SK-N-MC (cell line): ENCODE data around the gene SLAMF6.

Experiments
- DNase-seq: peaks from one replicate; pipeline ENCODE4 v3.0.0-alpha.2; 2011; ENCODE audit warnings: low read depth, low spot score
- H3K27ac ChIP-seq: fragments of 200-600 bp; sonication (generic); 2 replicates; pipeline ENCODE4 v1.5.1; 2016; ENCODE audit warnings: mixed run types
- H3K36me3 ChIP-seq: fragments of 200-600 bp; sonication (generic); 2 replicates; pipeline ENCODE4 v1.6.1; 2017; ENCODE audit warnings: antibody characterized with exemption, low read length, mixed read lengths; ENCODE audit not compliant: insufficient read depth
- H3K4me3 ChIP-seq: fragments of 200-600 bp; sonication (generic); 2 replicates; pipeline ENCODE4 v1.5.1; 2016
- H3K9ac ChIP-seq: fragments of 200-600 bp; sonication (generic); 2 replicates; pipeline ENCODE4 v1.8.0; 2017; ENCODE audit warnings: mixed run types, mixed read lengths; ENCODE audit not compliant: insufficient read length
- H3K9me3 ChIP-seq: fragments of 200-600 bp; sonication (generic); 2 replicates; pipeline ENCODE4 v1.6.1; 2017; ENCODE audit warnings: low read depth, mild to moderate bottlenecking, antibody characterized with exemption, low read length, moderate library complexity, mixed read lengths
- EZH2 ChIP-seq: fragments of 200-600 bp; sonication (generic); IDR thresholded peaks from one replicate; pipeline ENCODE4 v1.6.1; 2017; ENCODE audit warnings: antibody characterized with exemption
- FOXP2 ChIP-seq: optimal IDR thresholded peaks from 2 replicates; pipeline ENCODE3; 2011; ENCODE audit warnings: mild to moderate bottlenecking, moderate library complexity; ENCODE audit not compliant: insufficient read depth; ENCODE audit errors: extremely low read length, control extremely low read depth
- POLR2AphosphoS5 ChIP-seq: IDR thresholded peaks from 2 replicates; pipeline ENCODE4 v1.6.1; 2012; ENCODE audit warnings: mild to moderate bottlenecking, low read depth, low read length, borderline replicate concordance

Gene SLAMF6

DNA sequence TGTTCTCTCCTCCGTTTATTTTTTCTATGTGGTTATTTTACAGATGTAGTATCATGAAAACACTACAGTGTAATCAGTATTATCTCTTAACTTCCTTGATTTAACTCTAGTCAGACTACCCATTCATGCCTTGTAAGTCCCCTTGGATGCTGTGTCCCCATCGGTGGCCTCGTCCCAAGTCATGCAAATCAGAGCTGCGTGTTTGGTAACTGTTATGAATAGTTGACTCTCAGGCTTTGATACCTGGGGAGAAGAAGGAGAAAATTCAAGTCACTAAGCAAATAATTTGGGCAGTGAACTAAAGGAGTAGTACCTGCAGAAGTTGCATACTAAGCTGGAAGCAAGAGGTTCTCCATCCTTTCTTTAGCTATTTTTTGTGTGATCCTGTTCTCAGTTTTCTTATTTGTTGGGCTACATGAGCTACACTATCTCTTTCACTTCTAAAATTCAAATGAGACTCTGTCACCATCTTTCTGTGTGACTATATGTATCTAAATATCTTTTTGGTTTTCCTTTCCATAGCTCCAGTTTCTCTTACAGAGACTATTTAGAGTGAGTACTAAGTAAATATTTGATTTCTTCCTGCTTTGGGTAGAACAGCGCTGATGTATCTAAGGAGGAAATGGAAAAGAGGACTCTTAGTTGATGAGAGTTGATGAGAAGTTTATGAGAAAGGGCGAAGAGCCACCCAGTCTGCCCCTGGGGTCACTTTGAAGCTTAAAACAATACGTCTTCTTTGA, 71.8 kb downstream of the SLAMF6 start:
- H3K27ac ChIP-seq = no peak overlapping the region
- no peak for DNase-seq
- H3K36me3 ChIP-seq = no peaks in the 10 kb centered on the region
- H3K4me3 ChIP-seq = no peak overlapping the region
- no peak overlapping the region for H3K9ac ChIP-seq
- TF ChIP-seq POLR2AphosphoS5 = no peak
- no peak for TF ChIP-seq FOXP2
- TF ChIP-seq EZH2 = no peak
- H3K9me3 ChIP-seq = no peaks in the 10 kb centered on the region

DNA sequence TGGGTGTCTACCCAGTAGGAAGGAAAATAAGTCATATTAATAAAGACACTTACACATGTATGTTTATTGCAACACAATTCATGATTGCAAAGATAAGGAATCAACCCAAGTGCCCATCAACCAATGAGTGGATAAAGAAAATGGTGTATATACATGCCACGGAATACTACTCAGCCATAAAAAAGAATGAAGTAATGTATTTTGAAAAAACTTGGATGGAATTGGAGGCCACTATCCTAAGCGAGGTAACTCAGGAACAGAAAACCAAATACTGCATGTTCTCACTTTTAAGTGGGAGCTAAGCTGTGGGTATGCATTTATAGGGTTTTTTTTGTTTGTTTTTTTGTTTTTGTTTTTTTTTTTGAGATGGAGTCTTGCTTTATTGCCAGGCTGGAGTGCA, 73.6 kb downstream of the SLAMF6 start:
- DNase-seq = no peak
- Histone ChIP-seq H3K4me3 (no peak overlapping the region), H3K9me3 (no peaks in the 10 kb centered on the region), H3K27ac (no peak overlapping the region), H3K9ac (no peak overlapping the region), H3K36me3 (no peaks in the 10 kb centered on the region)
- TF ChIP-seq POLR2AphosphoS5 (no peak), FOXP2 (no peak), EZH2 (no peak)

DNA sequence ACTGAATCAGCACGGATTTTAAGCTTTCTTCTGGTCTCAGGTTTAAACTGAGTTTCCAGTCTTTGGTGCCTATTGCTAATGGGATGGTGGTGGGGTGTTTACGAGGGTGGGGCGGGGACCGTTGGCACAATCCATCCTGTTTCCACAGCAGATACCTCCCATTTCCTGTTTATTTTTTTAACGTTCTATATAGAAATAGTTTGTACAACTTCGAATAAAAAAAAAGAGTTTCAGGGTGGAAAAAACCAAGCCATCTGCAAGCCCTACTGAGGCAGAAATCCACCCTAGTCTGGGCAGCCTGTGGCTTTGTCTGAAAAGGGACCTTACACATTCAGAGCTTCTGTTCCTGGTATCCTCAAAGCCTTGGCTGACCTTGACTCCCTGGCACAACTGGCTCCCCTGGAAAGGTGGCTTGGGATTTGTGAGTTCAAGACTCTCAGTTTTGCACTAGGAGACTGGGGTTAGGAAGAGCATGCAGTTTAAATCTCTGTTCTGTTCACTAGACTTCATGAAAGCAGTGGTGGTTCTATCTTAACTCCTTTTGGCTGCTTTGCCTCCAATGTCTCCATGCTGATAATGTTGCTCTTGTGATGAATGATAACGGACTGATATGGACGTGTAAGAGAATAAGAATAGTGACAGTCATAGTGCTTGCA, 76.0 kb downstream of the SLAMF6 start:
- H3K4me3 ChIP-seq = no peak overlapping the region
- TF ChIP-seq FOXP2 = no peak
- no peak for TF ChIP-seq EZH2
- TF ChIP-seq POLR2AphosphoS5 = no peak
- no peaks in the 10 kb centered on the region for H3K9me3 ChIP-seq
- no peaks in the 10 kb centered on the region for H3K36me3 ChIP-seq
- DNase-seq = no peak
- H3K9ac ChIP-seq = no peak overlapping the region
- H3K27ac ChIP-seq = no peak overlapping the region

DNA sequence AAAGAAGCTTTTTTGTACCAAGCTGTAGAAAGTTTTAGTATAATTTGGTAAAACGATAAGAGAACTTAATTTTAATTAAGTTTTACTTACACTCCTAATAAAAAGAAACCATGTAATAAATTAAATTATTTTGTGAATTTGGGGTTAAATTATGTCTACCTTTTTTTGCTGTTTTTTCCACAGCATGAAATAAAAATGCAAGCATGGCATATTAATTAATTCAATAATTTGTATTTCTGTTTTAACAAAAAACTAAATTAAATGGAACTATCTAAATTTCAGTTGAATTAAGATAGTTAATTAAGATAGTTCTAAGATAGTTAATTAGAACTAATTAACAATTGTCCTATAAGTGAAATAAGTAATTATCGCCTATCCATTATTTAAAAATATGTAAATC, 83.3 kb downstream of the SLAMF6 start:
- Histone ChIP-seq H3K9me3 (no peaks in the 10 kb centered on the region), H3K27ac (no peak overlapping the region), H3K4me3 (no peak overlapping the region), H3K9ac (no peak overlapping the region), H3K36me3 (no peaks in the 10 kb centered on the region)
- DNase-seq = no peak
- no peak for TF ChIP-seq POLR2AphosphoS5
- no peak for TF ChIP-seq FOXP2
- no peak for TF ChIP-seq EZH2

DNA sequence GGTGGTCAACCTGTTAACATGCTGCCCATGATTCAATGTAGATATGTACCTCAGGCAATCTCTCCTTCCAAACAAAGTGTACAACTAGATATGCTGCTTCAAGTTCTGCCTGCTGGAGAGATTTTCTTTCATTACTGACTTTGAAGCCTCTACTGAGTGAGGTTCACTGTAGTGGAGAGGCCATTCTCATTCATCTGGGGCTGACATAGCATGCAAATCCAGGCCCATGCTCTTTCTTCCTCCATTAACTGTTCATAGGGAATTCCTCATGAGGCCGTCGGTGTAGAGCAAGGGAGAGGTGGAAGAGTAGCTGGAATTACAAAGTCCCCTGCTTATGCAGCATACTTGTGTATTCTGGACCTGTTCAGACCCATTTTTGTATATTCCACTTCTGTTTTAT, 84.1 kb downstream of the SLAMF6 start:
- Histone ChIP-seq H3K27ac (no peak overlapping the region), H3K9me3 (no peaks in the 10 kb centered on the region), H3K36me3 (no peaks in the 10 kb centered on the region), H3K4me3 (no peak overlapping the region), H3K9ac (no peak overlapping the region)
- no peak for DNase-seq
- TF ChIP-seq EZH2 = no peak
- TF ChIP-seq POLR2AphosphoS5 = no peak
- TF ChIP-seq FOXP2 = no peak

DNA sequence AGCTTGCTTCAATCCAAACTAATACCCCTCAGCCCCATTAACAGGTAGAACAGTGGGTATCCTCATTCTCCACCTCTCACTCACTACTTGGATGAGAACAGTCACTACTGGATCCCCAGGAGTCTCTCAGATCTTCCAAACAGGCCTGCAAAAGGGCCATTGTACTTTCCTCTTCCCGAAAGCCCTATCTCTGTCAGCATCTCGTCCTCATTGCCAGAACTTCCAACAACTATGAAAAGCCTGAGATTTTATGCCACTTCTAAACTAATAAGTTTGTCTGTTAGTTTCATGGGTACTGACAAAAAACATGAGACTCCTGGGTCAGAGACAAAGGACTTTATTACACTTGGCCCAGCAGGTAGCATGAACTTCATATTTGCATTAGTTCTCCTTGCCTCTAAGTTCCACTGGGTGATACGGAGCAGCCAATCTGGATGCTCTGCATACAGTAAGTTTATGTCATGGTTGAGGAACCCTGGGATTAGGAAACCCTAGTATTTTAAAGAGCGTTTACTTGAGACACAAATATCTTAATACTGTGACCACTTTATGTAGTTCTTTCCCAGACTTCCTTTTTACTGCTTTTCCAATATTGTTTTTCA, 84.6 kb downstream of the SLAMF6 start:
- no peak for DNase-seq
- H3K9me3 ChIP-seq = no peaks in the 10 kb centered on the region
- H3K27ac ChIP-seq = no peak overlapping the region
- H3K36me3 ChIP-seq = no peaks in the 10 kb centered on the region
- no peak overlapping the region for H3K4me3 ChIP-seq
- H3K9ac ChIP-seq = no peak overlapping the region
- TF ChIP-seq EZH2 = no peak
- no peak for TF ChIP-seq POLR2AphosphoS5
- TF ChIP-seq FOXP2 = no peak

DNA sequence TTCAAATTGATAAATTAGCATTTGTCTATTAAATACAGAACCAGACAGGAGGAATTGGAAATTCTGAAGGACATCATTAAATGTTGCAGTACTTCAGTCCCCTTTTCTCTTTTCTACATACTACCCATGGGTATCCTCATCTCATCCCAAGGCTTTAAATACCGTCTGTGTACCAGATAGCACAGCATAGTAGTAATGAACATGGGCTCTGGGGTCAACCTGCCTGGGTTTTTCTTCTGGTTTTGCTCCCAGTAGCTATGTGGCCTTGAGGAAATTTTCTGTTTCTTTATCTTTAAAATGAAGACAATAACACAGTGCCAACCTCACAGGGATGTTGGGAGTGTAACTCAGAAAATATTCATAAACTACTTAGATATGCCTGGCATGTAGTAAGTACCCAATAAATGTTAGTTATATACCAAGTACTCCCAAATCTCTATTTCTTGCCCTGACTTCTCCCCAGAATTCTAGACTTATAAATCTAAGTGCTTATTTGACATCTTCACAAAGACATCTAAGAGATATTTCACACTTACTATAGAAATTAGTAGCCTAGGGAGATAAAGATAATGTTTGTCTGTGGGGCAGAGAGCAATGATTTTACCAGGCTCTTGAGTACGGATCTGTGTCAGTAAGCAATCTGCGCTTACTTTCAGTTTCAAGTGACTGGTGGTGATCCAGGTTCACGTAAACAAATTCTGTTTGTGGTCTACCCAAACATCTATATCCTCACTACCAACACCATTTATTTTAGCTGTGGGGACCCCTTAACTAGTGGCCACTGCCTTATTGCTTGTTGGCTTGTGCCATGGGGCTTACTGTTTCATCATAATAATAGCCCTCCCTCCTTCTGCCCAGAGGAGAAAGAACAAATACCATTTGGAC, 85.4 kb downstream of the SLAMF6 start:
- DNase-seq = no peak
- H3K36me3 ChIP-seq = no peaks in the 10 kb centered on the region
- H3K9ac ChIP-seq = no peak overlapping the region
- TF ChIP-seq EZH2 (no peak), POLR2AphosphoS5 (no peak), FOXP2 (no peak)
- H3K4me3 ChIP-seq = no peak overlapping the region
- H3K27ac ChIP-seq = no peak overlapping the region
- H3K9me3 ChIP-seq = no peaks in the 10 kb centered on the region

DNA sequence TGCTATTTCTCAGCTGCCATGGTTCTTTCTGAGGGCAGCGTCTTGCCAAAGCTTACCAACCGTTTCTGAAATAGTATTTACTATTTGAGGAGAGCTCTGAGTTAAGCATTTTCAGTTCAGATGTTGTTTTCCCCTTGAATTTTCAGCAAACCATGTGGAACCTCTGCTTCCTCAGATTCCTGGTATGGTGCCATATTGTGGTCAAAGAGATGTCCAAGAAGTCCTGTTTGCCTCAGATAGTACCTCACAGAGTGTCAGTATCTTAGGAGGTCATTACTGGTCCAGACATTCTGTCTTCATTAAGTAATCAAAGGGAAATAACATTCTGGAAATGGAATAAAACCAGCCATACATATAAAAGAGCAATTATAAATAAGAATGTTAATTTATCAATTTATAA, 86.1 kb downstream of the SLAMF6 start:
- H3K9ac ChIP-seq = no peak overlapping the region
- H3K9me3 ChIP-seq = no peaks in the 10 kb centered on the region
- no peak for TF ChIP-seq POLR2AphosphoS5
- TF ChIP-seq FOXP2 = no peak
- no peak for TF ChIP-seq EZH2
- no peaks in the 10 kb centered on the region for H3K36me3 ChIP-seq
- no peak overlapping the region for H3K4me3 ChIP-seq
- H3K27ac ChIP-seq = no peak overlapping the region
- DNase-seq = no peak
